GM12878 (cell line): ENCODE measurements around the gene CCNDBP1. TPM values are rescaled to one million over a fixed set of nuclear protein-coding genes. Genes with fewer than 3 reads are reported as not detected.

Experiments used
- ATAC-seq: fragments of 200-7000 bp; cut with Tn5 transposase; 3 replicates; pipeline ENCODE4 v1.9.1; 2020; ENCODE audit warnings: mild to moderate bottlenecking, moderate library complexity
- BruUV-seq: library from RNA; stranded (reverse); fragments of 400-500 nt; replicated peaks from 2 replicates; lab custom pipeline; 2021; lab: Mats Ljungman, UMichigan
- CTCF ChIA-PET: fragments of 300-600 bp; sonication (Branson Sonifier 250); formaldehyde crosslinking; extraction: SDS; loops from one replicate; lab custom pipeline; 2021; ENCODE audit warnings: inconsistent platforms; lab: Yijun Ruan, JAX
- POLR2A ChIA-PET: fragments of 350-600 bp; formaldehyde crosslinking; extraction: SDS; loops from one replicate; lab custom pipeline; 2021; ENCODE audit warnings: inconsistent platforms; lab: Charles Lee
- RAD21 ChIA-PET: fragments of 300-600 bp; sonication (Branson Sonifier 250); formaldehyde crosslinking; loops from one replicate; lab custom pipeline; 2023; ENCODE audit warnings: antibody characterized with exemption; ENCODE audit not compliant: unreplicated experiment; lab: Charles Lee
- SMC1A ChIA-PET: fragments of 300-600 bp; sonication (Branson Sonifier 250); formaldehyde crosslinking; loops from one replicate; lab custom pipeline; 2023; ENCODE audit not compliant: unreplicated experiment, uncharacterized antibody; lab: Charles Lee
- DNase-seq: peaks from one replicate; pipeline ENCODE4 v3.0.0-alpha.2; 2011; ENCODE audit warnings: low read depth, low spot score
- FAIRE-seq: peaks from 3 replicates; lab custom pipeline; 2011; peaks lifted over from hg19 to GRCh38; lab: Jason Lieb, UNC
- H2AFZ ChIP-seq: 2 replicates; pipeline ENCODE4 v1.6.0; 2011; ENCODE audit warnings: low read depth, low read length, control low read depth; ENCODE audit not compliant: control insufficient read depth
- H3K27ac ChIP-seq: 2 replicates; pipeline ENCODE4 v1.5.1; 2011; ENCODE audit warnings: control low read depth; ENCODE audit not compliant: control insufficient read depth, insufficient read depth
- H3K27me3 ChIP-seq, 2 experiments: replicated peaks in 1 of 2; 2 replicates each; pipeline versions ENCODE4 v1.6.0 to v1.6.1; 2011; ENCODE audit warnings: low read length in 1 of 2; ENCODE audit not compliant: control insufficient read depth in 2 of 2, insufficient read depth in 2 of 2
- H3K36me3 ChIP-seq, 2 experiments: 2 replicates each; pipeline ENCODE4 v1.5.1; 2011; ENCODE audit warnings: low read length in 1 of 2; ENCODE audit not compliant: control insufficient read depth in 2 of 2, insufficient read depth in 2 of 2
- H3K4me1 ChIP-seq: 2 replicates; pipeline ENCODE4 v1.6.1; 2011; ENCODE audit warnings: mild to moderate bottlenecking, low read length, moderate library complexity, mixed read lengths; ENCODE audit not compliant: control insufficient read depth, insufficient read depth
- H3K4me2 ChIP-seq: 2 replicates; pipeline ENCODE4 v1.6.0; 2011; ENCODE audit warnings: control low read depth; ENCODE audit not compliant: control insufficient read depth, insufficient read depth
- H3K4me3 ChIP-seq: fragments of 200-600 bp; sonication (generic); 2 replicates; pipeline ENCODE4 v1.5.1; 2016
- H3K79me2 ChIP-seq: 2 replicates; pipeline ENCODE4 v1.6.0; 2011; ENCODE audit warnings: low read length; ENCODE audit not compliant: control insufficient read depth, insufficient read depth
- H3K9ac ChIP-seq: 2 replicates; pipeline ENCODE4 v1.8.0; 2011; ENCODE audit warnings: low read length, control low read depth, mixed read lengths; ENCODE audit not compliant: control insufficient read depth, insufficient read depth
- H3K9me3 ChIP-seq: replicated peaks from 3 replicates; pipeline ENCODE4 v1.5.1; 2011; ENCODE audit warnings: mild to moderate bottlenecking, low read length; ENCODE audit not compliant: control insufficient read depth, insufficient read depth
- H4K20me1 ChIP-seq: 2 replicates; pipeline ENCODE4 v1.6.0; 2011; ENCODE audit not compliant: control insufficient read depth, insufficient read depth
- HDGF ChIP-seq: fragments of 450-650 bp; IDR thresholded peaks from 2 replicates; pipeline ENCODE4 v1.6.1; 2016; ENCODE audit warnings: antibody characterized with exemption
- NFYB ChIP-seq: IDR thresholded peaks from 2 replicates; pipeline ENCODE4 v1.6.1; 2011; ENCODE audit warnings: low read depth, mild to moderate bottlenecking, low read length, improper control_type of control experiment, moderate library complexity; ENCODE audit not compliant: insufficient read depth
- PAX5 ChIP-seq: IDR thresholded peaks from 2 replicates; pipeline ENCODE4 v1.6.1; 2011; ENCODE audit warnings: low read depth, low read length, borderline replicate concordance
- POLR2A ChIP-seq: IDR thresholded peaks from 2 replicates; pipeline ENCODE4 v1.6.1; 2011; ENCODE audit warnings: low read depth, mild to moderate bottlenecking, low read length
- POU2F2 ChIP-seq: IDR thresholded peaks from 3 replicates; pipeline ENCODE4 v1.6.1; 2011; ENCODE audit warnings: low read depth, mild to moderate bottlenecking, low read length, borderline replicate concordance
- RBBP5 ChIP-seq: fragments of 200-600 bp; sonication (generic); conservative IDR thresholded peaks from 2 replicates; pipeline ENCODE4 v1.6.1; 2016
- ZBTB4 ChIP-seq: fragments of 450-650 bp; formaldehyde crosslinking; IDR thresholded peaks from 2 replicates; pipeline ENCODE4 v1.4.0; 2022; ENCODE audit warnings: mild to moderate bottlenecking, moderate library complexity
- ZSCAN29 ChIP-seq: fragments of 450-650 bp; IDR thresholded peaks from 2 replicates; pipeline ENCODE4 v1.6.1; 2017; ENCODE audit warnings: mild to moderate bottlenecking, moderate library complexity
- WGBS: methylation state at CpG from one replicate; pipeline ENCODE4 v1.1.6; 2016; ENCODE audit warnings: low lambda C conversion rate; ENCODE audit not compliant: insufficient replicate concordance, insufficient coverage; ENCODE audit errors: missing lambda C conversion rate; 5-methylcytosine and 5-hydroxymethylcytosine counted together
- in situ Hi-C: fragments of 300-500 bp; cut with MboI; formaldehyde crosslinking; loops from 9 replicates; pipeline ENCODE4 v1.14.3; 2018; ENCODE audit warnings: mixed read lengths
- intact Hi-C: fragments of 100-400 bp; cut with micrococcal nuclease; formaldehyde crosslinking; loops from one replicate; pipeline ENCODE4 v1.14.2; 2022; ENCODE audit not compliant: unreplicated experiment
- polyA plus RNA-seq, 11 experiments: library from polyadenylated mRNA; depleted of rRNA in 4 of 11; unstranded in 6 of 11; stranded (reverse) in 5 of 11; fragments of >200 nt; fragmentation: Nextera tagmentation in 4 of 11; fragmentation: Illumina TruSeq in 1 of 11; extraction: Ambion mirVana in 4 of 11; extraction: Trizol in 1 of 11; gene quantifications; 1 replicate in 1 of 11; 2 replicates in 10 of 11; pipeline versions ENCODE4 v1.2.1 to v1.2.3, GENCODE V29; 2011 to 2016; ENCODE audit warnings: inconsistent platforms in 2 of 11, missing spikeins in 2 of 11, low read depth in 1 of 11
- total RNA-seq, 4 experiments: library from RNA; depleted of rRNA in 3 of 4; stranded (reverse); fragments of >200 nt in 3 of 4; fragmentation: Illumina TruSeq in 1 of 4; extraction: Trizol in 1 of 4; gene quantifications; 2 replicates each; pipeline versions ENCODE4 v1.2.1 to v1.2.3, GENCODE V29; 2013 to 2021
- TF ChIP-seq, protein P1 (sequence below): fragments of 450-650 bp; IDR thresholded peaks from 2 replicates; pipeline ENCODE4 v1.6.1; 2016; ENCODE audit warnings: mild to moderate bottlenecking, moderate library complexity, borderline replicate concordance

The CCNDBP1 gene
- total and polyA plus RNA-seq, 10 of the 15 experiments (the other 5 are each of a cell fraction or from before 2014, with no cell fraction given), result 30.1 to 86.7 (median 42.2) TPM

DNA sequence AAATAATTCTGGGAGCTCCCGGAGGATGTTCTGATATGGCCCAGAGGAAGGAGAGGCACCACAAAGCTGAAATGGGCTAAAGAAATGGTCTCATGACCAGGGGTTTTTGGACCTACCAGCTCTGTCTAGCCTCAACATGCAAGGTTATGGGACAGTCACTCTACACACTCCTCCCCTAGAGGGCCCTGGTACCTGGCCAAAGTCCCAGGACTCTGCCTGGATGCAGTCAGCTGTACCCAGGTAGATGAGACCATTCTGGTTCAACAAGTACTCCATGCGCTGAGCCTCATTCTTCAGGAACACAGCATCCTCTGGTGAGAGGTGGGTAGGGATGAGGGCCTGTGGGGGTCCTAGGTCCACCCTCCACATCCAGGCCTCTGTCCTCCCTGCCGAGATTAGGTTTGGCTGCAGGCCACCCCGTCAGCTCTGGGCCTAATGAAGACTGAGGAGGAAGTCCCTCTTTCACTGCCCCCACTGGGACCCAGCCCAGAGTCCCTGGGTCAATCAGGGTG, 26.1 kb downstream of the CCNDBP1 start (continued):
- no peak for TF ChIP-seq NFYB

DNA sequence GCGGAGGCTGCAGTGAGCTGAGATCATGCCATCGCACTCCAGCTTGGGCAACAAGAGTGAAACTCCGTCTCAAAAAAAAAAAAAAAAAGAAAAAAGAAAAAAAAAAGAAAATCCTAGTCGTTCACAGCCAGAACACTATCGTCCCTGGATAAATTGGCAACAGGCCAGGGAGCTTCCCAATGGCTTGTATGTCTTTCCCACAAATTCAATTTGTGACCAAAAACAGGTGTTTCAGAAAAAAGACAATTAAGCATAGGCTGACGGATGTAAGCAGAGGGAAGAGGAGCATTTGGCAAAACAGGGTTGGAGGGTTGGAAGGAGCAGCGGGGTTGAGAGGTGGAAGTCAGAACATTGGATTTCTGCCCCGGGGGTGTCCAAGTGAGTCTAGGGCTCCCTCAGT, 27.1 kb downstream of the CCNDBP1 start:
- H3K36me3 ChIP-seq, result no peaks in the 10 kb centered on the region
- in situ Hi-C loops (no loop called here), intact Hi-C loops (no loop called here)
- POLR2A ChIA-PET, result interaction anchor here (0.6 to 0.8 kb wide), 3 partner anchors 12 to 491 kb away, joined by 3 to 4 read pairs (median 4); no protein-coding TSS in a partner anchor
- SMC1A ChIA-PET, result interaction anchor here (1.0 to 3.9 kb wide), 3 partner anchors 9 to 18 kb away, joined by 3 to 12 read pairs (median 3); no protein-coding TSS in a partner anchor
- H3K27ac ChIP-seq, result no peak overlapping the region
- DNase-seq (no peak), FAIRE-seq (no peak), ATAC-seq (no peak)
- H3K9ac ChIP-seq, result no peak overlapping the region
- H2AFZ ChIP-seq, result no peak overlapping the region
- no peak overlapping the region for H3K4me3 ChIP-seq
- no TSS peak for BruUV-seq
- H3K4me1 ChIP-seq, result no peaks in the 10 kb centered on the region
- H3K4me2 ChIP-seq, result no peak overlapping the region
- no peaks in the 10 kb centered on the region for H3K79me2 ChIP-seq
- WGBS, result 55% methylated on average over 7 of the region's 8 CpGs
- TF ChIP-seq RBBP5 (no peak), ZBTB4 (CRISPR knock-in tag) (no peak), POU2F2 (no peak), ZSCAN29 (no peak), HDGF (no peak), POLR2A (no peak), PAX5 (no peak)
- TF ChIP-seq, protein P1, sequence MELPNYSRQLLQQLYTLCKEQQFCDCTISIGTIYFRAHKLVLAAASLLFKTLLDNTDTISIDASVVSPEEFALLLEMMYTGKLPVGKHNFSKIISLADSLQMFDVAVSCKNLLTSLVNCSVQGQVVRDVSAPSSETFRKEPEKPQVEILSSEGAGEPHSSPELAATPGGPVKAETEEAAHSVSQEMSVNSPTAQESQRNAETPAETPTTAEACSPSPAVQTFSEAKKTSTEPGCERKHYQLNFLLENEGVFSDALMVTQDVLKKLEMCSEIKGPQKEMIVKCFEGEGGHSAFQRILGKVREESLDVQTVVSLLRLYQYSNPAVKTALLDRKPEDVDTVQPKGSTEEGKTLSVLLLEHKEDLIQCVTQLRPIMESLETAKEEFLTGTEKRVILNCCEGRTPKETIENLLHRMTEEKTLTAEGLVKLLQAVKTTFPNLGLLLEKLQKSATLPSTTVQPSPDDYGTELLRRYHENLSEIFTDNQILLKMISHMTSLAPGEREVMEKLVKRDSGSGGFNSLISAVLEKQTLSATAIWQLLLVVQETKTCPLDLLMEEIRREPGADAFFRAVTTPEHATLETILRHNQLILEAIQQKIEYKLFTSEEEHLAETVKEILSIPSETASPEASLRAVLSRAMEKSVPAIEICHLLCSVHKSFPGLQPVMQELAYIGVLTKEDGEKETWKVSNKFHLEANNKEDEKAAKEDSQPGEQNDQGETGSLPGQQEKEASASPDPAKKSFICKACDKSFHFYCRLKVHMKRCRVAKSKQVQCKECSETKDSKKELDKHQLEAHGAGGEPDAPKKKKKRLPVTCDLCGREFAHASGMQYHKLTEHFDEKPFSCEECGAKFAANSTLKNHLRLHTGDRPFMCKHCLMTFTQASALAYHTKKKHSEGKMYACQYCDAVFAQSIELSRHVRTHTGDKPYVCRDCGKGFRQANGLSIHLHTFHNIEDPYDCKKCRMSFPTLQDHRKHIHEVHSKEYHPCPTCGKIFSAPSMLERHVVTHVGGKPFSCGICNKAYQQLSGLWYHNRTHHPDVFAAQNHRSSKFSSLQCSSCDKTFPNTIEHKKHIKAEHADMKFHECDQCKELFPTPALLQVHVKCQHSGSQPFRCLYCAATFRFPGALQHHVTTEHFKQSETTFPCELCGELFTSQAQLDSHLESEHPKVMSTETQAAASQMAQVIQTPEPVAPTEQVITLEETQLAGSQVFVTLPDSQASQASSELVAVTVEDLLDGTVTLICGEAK, result no peak
- RAD21 ChIA-PET, result interaction anchor here (0.6 to 1.8 kb wide), 2 partner anchors 13 to 19 kb away, joined by 4 to 5 read pairs; no protein-coding TSS in a partner anchor
- H3K9me3 ChIP-seq, result no peaks in the 10 kb centered on the region; the same call in 2 of the 3 replicates
- H4K20me1 ChIP-seq, result no peaks in the 10 kb centered on the region
- H3K27me3 ChIP-seq, result no peaks in the 10 kb centered on the region
- CTCF ChIA-PET, result interaction anchor here (1.2 to 3.1 kb wide), 4 partner anchors 8 to 73 kb away, joined by 3 to 12 read pairs (median 8); no protein-coding TSS in a partner anchor
